B cell (primary cell): ENCODE data around the gene NODAL. TPM values are rescaled to one million over a fixed set of nuclear protein-coding genes. Genes with fewer than 3 reads are reported as not detected.

Source experiments
- ATAC-seq: fragments of 200-7000 bp; cut with Tn5 transposase; one replicate; pipeline ENCODE4 v1.10.0; 2021; ENCODE audit warnings: low read depth, mild to moderate bottlenecking, moderate number of reproducible peaks, moderate library complexity
- CTCF ChIA-PET: fragments of 350-600 bp; sonication (Branson Sonifier 250); formaldehyde crosslinking; loops from one replicate; lab custom pipeline; 2021; ENCODE audit warnings: antibody characterized with exemption, inconsistent platforms; lab: Charles Lee
- POLR2A ChIA-PET: fragments of 350-600 bp; sonication (Branson Sonifier 250); formaldehyde crosslinking; loops from one replicate; lab custom pipeline; 2021; ENCODE audit warnings: antibody characterized with exemption; lab: Charles Lee
- DNase-seq: peaks from one replicate; pipeline ENCODE4 v3.0.0; 2013
- H2AFZ ChIP-seq: 2 replicates; pipeline ENCODE4 v1.6.1; 2012; ENCODE audit warnings: mild to moderate bottlenecking, low read depth, low read length; ENCODE audit not compliant: insufficient read depth, poor library complexity, severe bottlenecking
- H3K27ac ChIP-seq, 2 donors: 1 replicate in 1 of 2; 2 replicates in 1 of 2; pipeline ENCODE4 v1.5.1; 2012 to 2013; ENCODE audit warnings: low read length in 2 of 2, mild to moderate bottlenecking in 2 of 2, moderate library complexity in 1 of 2
- H3K27me3 ChIP-seq, 4 experiments: fragments of 200-600 bp in 1 of 4; sonication (generic) in 1 of 4; replicated peaks in 1 of 4; 1 replicate in 2 of 4; 2 replicates in 2 of 4; pipeline versions ENCODE4 v1.6.1 to v1.7.0; 2013 to 2016; ENCODE audit warnings: low read length in 3 of 4, mild to moderate bottlenecking in 2 of 4, mixed read lengths in 1 of 4, moderate library complexity in 1 of 4; ENCODE audit not compliant: insufficient read depth in 4 of 4, control insufficient read depth in 3 of 4; ENCODE audit errors: control extremely low read depth in 1 of 4
- H3K36me3 ChIP-seq, 2 experiments: replicated peaks in 1 of 2; 1 replicate in 1 of 2; 2 replicates in 1 of 2; pipeline versions ENCODE4 v1.6.1 to v1.7.1; 2013; ENCODE audit warnings: low read length in 1 of 2; ENCODE audit not compliant: insufficient read depth in 2 of 2, control insufficient read depth in 1 of 2; ENCODE audit errors: control extremely low read depth in 1 of 2, extremely low read depth in 1 of 2
- H3K4me1 ChIP-seq, 2 donors: fragments of 200-600 bp in 1 of 2; sonication (generic) in 1 of 2; 1 replicate in 1 of 2; 2 replicates in 1 of 2; pipeline versions ENCODE4 v1.5.1 to v1.6.1; 2013 to 2017; ENCODE audit warnings: low read length in 2 of 2; ENCODE audit not compliant: control insufficient read depth in 2 of 2, insufficient read depth in 2 of 2
- H3K4me2 ChIP-seq: replicated peaks from 2 replicates; pipeline ENCODE3; 2012; ENCODE audit warnings: mild to moderate bottlenecking, low read depth, low read length; ENCODE audit not compliant: poor library complexity, severe bottlenecking
- H3K4me3 ChIP-seq, 5 experiments: fragments of 200-600 bp in 1 of 5; sonication (generic) in 1 of 5; 1 replicate in 3 of 5; 2 replicates in 2 of 5; pipeline versions ENCODE4 v1.5.1 to v1.7.0; 2011 to 2016; ENCODE audit warnings: low read length in 4 of 5, mild to moderate bottlenecking in 4 of 5, low read depth in 2 of 5, control low read depth in 1 of 5, moderate library complexity in 1 of 5; ENCODE audit not compliant: insufficient read depth in 1 of 5; ENCODE audit errors: control extremely low read depth in 1 of 5, extremely low read depth in 1 of 5
- H3K79me2 ChIP-seq: fragments of 200-600 bp; sonication (generic); one replicate; pipeline ENCODE4 v1.6.0; 2016; ENCODE audit warnings: low read length; ENCODE audit not compliant: control insufficient read depth, insufficient read depth
- H3K9ac ChIP-seq: fragments of 200-600 bp; sonication (generic); 2 replicates; pipeline ENCODE4 v1.6.1; 2017; ENCODE audit warnings: mild to moderate bottlenecking, low read length, moderate library complexity
- H3K9me3 ChIP-seq, 3 donors: one replicate each; pipeline versions ENCODE4 v1.6.1 to v1.7.1; 2013; ENCODE audit warnings: low read length in 2 of 3; ENCODE audit not compliant: control insufficient read depth in 2 of 3, insufficient read depth in 1 of 3; ENCODE audit errors: control extremely low read depth in 1 of 3
- H4K20me1 ChIP-seq: 2 replicates; pipeline ENCODE4 v1.6.0; 2012; ENCODE audit warnings: mild to moderate bottlenecking, low read length; ENCODE audit not compliant: insufficient read depth, control insufficient read depth, poor library complexity, severe bottlenecking
- H3K27ac Mint-ChIP-seq: one replicate; pipeline ENCODE4 v1.8.0; 2021; ENCODE audit warnings: mixed read lengths
- H3K27me3 Mint-ChIP-seq: one replicate; pipeline ENCODE4 v1.8.0; 2021; ENCODE audit warnings: mixed read lengths
- H3K4me1 Mint-ChIP-seq: one replicate; pipeline ENCODE4 v1.8.0; 2021; ENCODE audit warnings: mixed read lengths
- H3K4me3 Mint-ChIP-seq: one replicate; pipeline ENCODE4 v1.8.0; 2021; ENCODE audit warnings: mixed read lengths
- H3K9me3 Mint-ChIP-seq: one replicate; pipeline ENCODE4 v1.8.0; 2022; ENCODE audit warnings: mixed read lengths; ENCODE audit not compliant: insufficient read depth
- CTCF ChIP-seq: fragments of 200-600 bp; IDR thresholded peaks from one replicate; pipeline ENCODE4 v1.8.0; 2022; ENCODE audit warnings: antibody characterized with exemption, mild to moderate bottlenecking
- EZH2 ChIP-seq: IDR thresholded peaks from 2 replicates; pipeline ENCODE4 v1.6.1; 2012; ENCODE audit warnings: borderline replicate concordance, low read depth, mild to moderate bottlenecking, moderate library complexity, low read length; ENCODE audit not compliant: insufficient read depth, poor library complexity, severe bottlenecking
- WGBS: methylation state at CpG from one replicate; pipeline ENCODE4 v1.1.5; 2013; ENCODE audit warnings: missing lambda C conversion rate; ENCODE audit not compliant: insufficient coverage; 5-methylcytosine and 5-hydroxymethylcytosine counted together
- intact Hi-C: fragments of 100-400 bp; cut with micrococcal nuclease; formaldehyde crosslinking; loops from one replicate; pipeline ENCODE4 v1.10.0; 2022
- polyA plus RNA-seq: library from polyadenylated mRNA; depleted of rRNA; stranded (reverse); fragments of >200 nt; gene quantifications from 2 replicates; pipeline ENCODE4 v1.2.3, GENCODE V29; 2012
- total RNA-seq, 2 donors: library from RNA; stranded (reverse); fragments of 120-200 nt in 1 of 2; gene quantifications; 1 replicate in 1 of 2; 2 replicates in 1 of 2; pipeline versions ENCODE4 v1.2.3 to v1.2.4, GENCODE V29; 2013 to 2022

Gene NODAL
- total and polyA plus RNA-seq, 2 donors (not counting 1 experiment from before 2014, with no cell fraction given): 0.06 TPM; not detected in 1

GRCh38 chr10:70479626-70480238 is 38.3 kb upstream of the NODAL start:
- Mint-ChIP-seq H3K9me3 (no peaks in the 10 kb centered on the region), H3K4me3 (peak overlapping the region; percentile 88), H3K27ac (peak overlapping the region; percentile 77), H3K27me3 (no peaks in the 10 kb centered on the region), H3K4me1 (peaks cover 55% of the 10 kb centered on the region)
- POLR2A ChIA-PET: interaction anchor here (0.8 to 1.0 kb wide), 2 partner anchors 14 to 29 kb away, joined by 3 to 4 read pairs; no protein-coding TSS in a partner anchor
- CTCF ChIA-PET: interaction anchor here (1.2 to 4.6 kb wide), 4 partner anchors 12 to 18 kb away, joined by 5 to 25 read pairs (median 8); no protein-coding TSS in a partner anchor
- 63% methylated on average over 3 of the region's 8 CpGs for WGBS
- intact Hi-C loops: loop anchor here (1.0 to 5.0 kb wide), 3 partner anchors 14 to 72 kb away; no protein-coding TSS in a partner anchor
- ATAC-seq (no peak), DNase-seq (no peak)
- peak overlapping the region; percentile 72 for H2AFZ ChIP-seq
- peak overlapping the region in 1 of 2 donors; percentile 59 for H3K27ac ChIP-seq
- H3K36me3 ChIP-seq: no peaks in the 10 kb centered on the region
- H3K4me1 ChIP-seq: peaks cover 40 to 42% of the 10 kb centered on the region in 2 donors
- TF ChIP-seq CTCF (no peak), EZH2 (no peak)
- H3K4me2 ChIP-seq: peak overlapping the region; percentile 89
- H4K20me1 ChIP-seq: no peaks in the 10 kb centered on the region
- H3K4me3 ChIP-seq: peak overlapping the region in 3 of 5 experiments; percentile 56 to 64 (median 61)
- no peaks in the 10 kb centered on the region for H3K9me3 ChIP-seq
- H3K9ac ChIP-seq: peak overlapping the region; percentile 72
- H3K79me2 ChIP-seq: peaks cover 29% of the 10 kb centered on the region
- H3K27me3 ChIP-seq: peaks cover 0 to 7% (median 0%) of the 10 kb centered on the region in 4 experiments

- ChIA-PET CTCF (interaction anchor here (2.0 to 4.6 kb wide), 3 partner anchors 15 to 17 kb away, joined by 5 to 25 read pairs (median 11); no protein-coding TSS in a partner anchor), POLR2A (interaction anchor here (0.8 to 1.0 kb wide), 2 partner anchors 14 to 29 kb away, joined by 3 to 4 read pairs; no protein-coding TSS in a partner anchor)
- peaks cover 55% of the 10 kb centered on the region for H3K4me1 Mint-ChIP-seq
- peaks cover 0 to 7% (median 0%) of the 10 kb centered on the region in 4 experiments for H3K27me3 ChIP-seq
- TF ChIP-seq EZH2 (no peak), CTCF (no peak)
- H3K4me1 ChIP-seq: peaks cover 40 to 42% of the 10 kb centered on the region in 2 donors
- WGBS: 31% methylated on average over 11 of the region's 11 CpGs
- H3K9me3 ChIP-seq: no peaks in the 10 kb centered on the region
- H3K79me2 ChIP-seq: peaks cover 29% of the 10 kb centered on the region
- H3K4me3 ChIP-seq: peak overlapping the region in 4 of 5 experiments; percentile 34 to 64 (median 58)
- intact Hi-C loops: loop anchor here (5.0 kb wide), 2 partner anchors 33 to 72 kb away; no protein-coding TSS in a partner anchor
- no peak for ATAC-seq
- DNase-seq: peak; percentile 26
- H4K20me1 ChIP-seq: no peaks in the 10 kb centered on the region
- no peaks in the 10 kb centered on the region for H3K27me3 Mint-ChIP-seq
- peak overlapping the region; percentile 88 for H3K4me3 Mint-ChIP-seq
- peak overlapping the region; percentile 72 for H2AFZ ChIP-seq
- H3K27ac Mint-ChIP-seq: peak overlapping the region; percentile 63
- H3K9ac ChIP-seq: peak overlapping the region; percentile 72
- no peaks in the 10 kb centered on the region for H3K9me3 Mint-ChIP-seq
- H3K27ac ChIP-seq: peak overlapping the region in 1 of 2 donors; percentile 59
- H3K36me3 ChIP-seq: no peaks in the 10 kb centered on the region
- peak overlapping the region; percentile 89 for H3K4me2 ChIP-seq
These were observed 37.7 kb upstream of the NODAL start for GRCh38 chr10:70479165-70479581.
